GM19193 (cell line): Measurements from ENCODE around the gene RGS11.

Experiments
- POLR2A ChIP-seq: IDR thresholded peaks from 4 replicates; pipeline ENCODE4 v1.6.1; 2011; ENCODE audit not compliant: insufficient read depth, insufficient read length; ENCODE audit errors: extremely low read depth

Gene RGS11

GRCh38 chr16:275786-276232 lies at the start of gene RGS11:
Gene RGS11, minus strand, starts transcription at chr16:275944. Its CDS starts 33 bp downstream, at chr16:275911.
- TF ChIP-seq POLR2A: no peak

GRCh38 chr16:324451-325334 lies 48.9 kb upstream of the RGS11 start:
- TF ChIP-seq POLR2A: peak; percentile 49

GRCh38 chr16:324201-324450 lies 48.4 kb upstream of the RGS11 start:
- TF ChIP-seq POLR2A: no peak

GRCh38 chr16:322476-323143 lies 46.9 kb upstream of the RGS11 start:
- TF ChIP-seq POLR2A: no peak

GRCh38 chr16:321532-321931 lies 45.8 kb upstream of the RGS11 start:
- TF ChIP-seq POLR2A: no peak

- TF ChIP-seq POLR2A: no peak
Measured at GRCh38 chr16:320206-320605, 44.5 kb upstream of the RGS11 start.

- no peak for TF ChIP-seq POLR2A
Measured at GRCh38 chr16:318628-319027, 42.9 kb upstream of the RGS11 start.

- no peak for TF ChIP-seq POLR2A
Measured at GRCh38 chr16:317583-317982, 41.8 kb upstream of the RGS11 start.

GRCh38 chr16:316741-317464 lies 41.2 kb upstream of the RGS11 start:
- TF ChIP-seq POLR2A: no peak

GRCh38 chr16:314795-315299 lies 39.1 kb upstream of the RGS11 start:
- no peak for TF ChIP-seq POLR2A

- TF ChIP-seq POLR2A: no peak
Measured at GRCh38 chr16:314351-314750, 38.6 kb upstream of the RGS11 start.

GRCh38 chr16:311725-312124 lies 36.0 kb upstream of the RGS11 start:
- TF ChIP-seq POLR2A: no peak

- no peak for TF ChIP-seq POLR2A
Measured at GRCh38 chr16:309476-309875, 33.7 kb upstream of the RGS11 start.

- TF ChIP-seq POLR2A: no peak
Measured at GRCh38 chr16:307691-308312, 32.1 kb upstream of the RGS11 start.

- TF ChIP-seq POLR2A: no peak
Measured at GRCh38 chr16:306911-307370, 31.2 kb upstream of the RGS11 start.
